ENCODE results near the gene ITGA8. TPM values are rescaled to one million over a fixed set of nuclear protein-coding genes. Genes with fewer than 3 reads are reported as not detected.
"Not testable (repeated sequence)": the region's sequence is repeated elsewhere in the genome, so short reads cannot be mapped to it uniquely, and the experiment has no call there.

The ITGA8 gene
- total RNA-seq, 2 experiments from 2014 or later = not detected

DNA sequence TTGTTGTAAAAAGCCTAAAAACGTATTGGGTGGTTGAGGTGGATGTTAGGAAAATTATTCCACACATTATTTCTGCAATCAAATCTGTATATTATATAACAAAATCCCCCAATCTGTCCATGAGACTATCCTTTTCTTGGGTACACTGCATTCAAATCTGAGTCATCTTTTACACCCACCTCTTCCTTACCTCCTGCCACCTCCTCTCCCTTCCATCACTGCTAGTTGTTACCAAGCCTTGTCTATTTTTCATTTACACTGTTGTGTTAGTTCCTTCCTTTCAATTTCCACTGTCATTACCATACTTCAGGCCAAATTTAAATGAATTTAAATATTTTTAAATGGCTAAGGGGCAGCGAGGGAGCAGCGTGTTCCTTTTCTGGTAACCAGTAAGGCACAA is 83.3 kb downstream of the ITGA8 start:
- Mint-ChIP-seq H3K27ac (no peak overlapping the region), H3K4me1 (no peaks in the 10 kb centered on the region), H3K4me3 (no peak overlapping the region), H3K9me3 (no peaks in the 10 kb centered on the region), H3K36me3 (no peaks in the 10 kb centered on the region), H3K27me3 (no peaks in the 10 kb centered on the region)
- POLR2A ChIA-PET = no interaction called here
- DNase-seq (no peak), ATAC-seq (ENCODE audit: low read depth) (no peak)

DNA sequence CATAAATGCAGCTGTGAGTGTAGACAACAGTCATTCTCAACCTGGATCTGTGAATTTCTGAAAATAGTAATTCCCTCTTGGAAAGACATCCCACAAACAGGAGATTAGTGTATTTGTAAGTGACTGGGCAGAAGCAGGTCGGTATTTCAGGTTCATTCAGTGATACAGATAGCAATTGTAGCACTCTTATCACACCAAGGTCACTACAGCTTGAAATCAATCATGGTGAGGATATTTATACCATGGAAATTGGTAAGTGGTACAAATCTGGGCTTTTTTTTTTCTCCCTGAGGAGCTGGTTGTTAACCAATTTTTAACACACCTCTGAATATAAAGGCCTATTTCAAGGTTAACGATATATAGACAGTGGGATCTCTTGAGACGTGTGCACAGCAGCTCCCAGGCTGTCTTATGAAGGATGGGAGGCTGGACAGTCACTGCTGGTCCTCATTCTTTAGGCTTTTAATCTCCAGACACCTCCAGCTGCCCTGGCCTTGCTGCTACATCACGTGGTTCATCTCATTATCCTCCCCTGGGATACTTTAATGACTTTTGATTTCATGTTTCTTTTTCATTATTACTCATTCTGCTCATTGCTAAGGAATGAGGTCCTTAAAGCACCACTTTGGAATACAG is 87.1 kb downstream of the ITGA8 start:
- DNase-seq (no peak), ATAC-seq (ENCODE audit: low read depth) (no peak)
- POLR2A ChIA-PET = no interaction called here
- no peaks in the 10 kb centered on the region for H3K36me3 Mint-ChIP-seq
- H3K27ac Mint-ChIP-seq = no peak overlapping the region
- H3K27me3 Mint-ChIP-seq = no peaks in the 10 kb centered on the region
- H3K9me3 Mint-ChIP-seq = no peaks in the 10 kb centered on the region
- H3K4me3 Mint-ChIP-seq = no peak overlapping the region
- H3K4me1 Mint-ChIP-seq = no peaks in the 10 kb centered on the region

DNA sequence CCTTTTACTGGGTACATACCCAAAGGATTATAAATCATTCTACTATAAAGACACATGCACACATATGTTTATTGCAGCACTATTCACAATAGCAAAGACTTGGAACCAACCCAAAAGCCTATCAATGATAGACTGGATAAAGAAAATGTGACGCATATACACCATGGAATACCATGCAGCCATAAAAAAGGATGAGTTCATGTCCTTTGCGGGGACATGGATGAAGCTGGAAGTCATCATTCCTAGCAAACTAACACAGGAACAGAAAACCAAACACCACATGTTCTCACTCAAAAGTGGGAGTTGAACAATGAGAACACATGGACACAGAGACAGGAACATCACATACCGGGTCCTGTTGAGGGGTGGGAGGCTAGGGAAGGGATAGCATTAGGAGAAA is 88.5 kb downstream of the ITGA8 start:
- H3K27me3 Mint-ChIP-seq = not testable (repeated sequence)

DNA sequence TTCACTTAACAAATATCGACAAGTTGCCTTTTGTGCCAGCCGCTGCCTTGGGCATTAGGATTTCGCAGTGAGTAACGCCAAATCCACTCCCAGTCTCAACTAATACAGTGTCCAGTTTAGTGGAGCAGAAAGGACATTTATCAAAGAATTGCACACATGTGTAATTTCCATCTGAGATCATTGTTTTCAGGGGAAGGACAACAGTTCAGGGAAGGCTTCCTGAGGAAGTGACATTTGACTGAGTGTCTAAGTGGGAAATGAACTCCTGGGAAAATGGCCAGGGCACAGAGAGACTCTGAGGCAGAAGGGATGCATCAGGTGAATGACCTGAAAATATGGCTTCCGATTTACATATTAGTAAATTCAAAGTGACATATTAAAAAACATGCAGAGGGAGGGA is 89.4 kb downstream of the ITGA8 start:
- no peak for DNase-seq
- no peaks in the 10 kb centered on the region for H3K36me3 Mint-ChIP-seq
- no peak overlapping the region for H3K4me3 Mint-ChIP-seq
- H3K9me3 Mint-ChIP-seq = no peaks in the 10 kb centered on the region
- no peak for ATAC-seq (ENCODE audit: low read depth)
- POLR2A ChIA-PET = no interaction called here
- H3K4me1 Mint-ChIP-seq = no peaks in the 10 kb centered on the region
- no peaks in the 10 kb centered on the region for H3K27me3 Mint-ChIP-seq
- no peak overlapping the region for H3K27ac Mint-ChIP-seq

More for the DNA sequence above, 88.5 kb downstream of the ITGA8 start:
- H3K27ac Mint-ChIP-seq; H3K36me3 Mint-ChIP-seq; H3K4me3 Mint-ChIP-seq; ATAC-seq (ENCODE audit: low read depth); H3K4me1 Mint-ChIP-seq; H3K9me3 Mint-ChIP-seq; POLR2A ChIA-PET; DNase-seq: not testable (repeated sequence)

DNA sequence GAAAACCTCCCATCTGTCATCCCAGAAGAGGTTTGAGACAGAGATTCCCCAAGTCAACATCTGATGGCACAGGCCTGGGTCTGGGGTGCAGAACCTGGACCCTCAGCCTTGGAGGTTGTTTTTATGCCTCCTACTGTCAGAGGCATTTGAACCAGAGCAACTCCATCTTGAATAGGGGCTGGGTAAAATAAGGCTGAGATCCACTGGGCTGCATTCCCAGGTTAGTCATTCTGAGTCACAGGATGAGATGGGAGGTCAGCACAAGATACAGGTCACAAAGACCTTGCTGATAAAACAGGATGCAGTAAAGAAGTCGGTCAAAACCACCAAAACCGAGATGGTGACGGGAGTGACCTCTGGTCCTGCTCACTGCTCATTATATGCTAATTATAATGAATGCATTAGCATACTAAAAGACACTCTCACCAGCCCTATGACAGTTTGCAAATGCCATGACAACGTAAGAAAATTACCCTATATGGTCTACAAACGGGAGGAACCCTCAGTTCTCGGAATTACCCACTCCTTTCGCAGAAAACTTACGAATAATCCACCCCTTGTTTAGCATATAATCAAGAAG is 92.0 kb downstream of the ITGA8 start:
- Mint-ChIP-seq H3K4me1 (no peaks in the 10 kb centered on the region), H3K4me3 (no peak overlapping the region), H3K9me3 (no peaks in the 10 kb centered on the region), H3K27me3 (no peaks in the 10 kb centered on the region), H3K27ac (no peak overlapping the region), H3K36me3 (no peaks in the 10 kb centered on the region)
- ATAC-seq (ENCODE audit: low read depth) (no peak), DNase-seq (no peak)
- POLR2A ChIA-PET = no interaction called here

DNA sequence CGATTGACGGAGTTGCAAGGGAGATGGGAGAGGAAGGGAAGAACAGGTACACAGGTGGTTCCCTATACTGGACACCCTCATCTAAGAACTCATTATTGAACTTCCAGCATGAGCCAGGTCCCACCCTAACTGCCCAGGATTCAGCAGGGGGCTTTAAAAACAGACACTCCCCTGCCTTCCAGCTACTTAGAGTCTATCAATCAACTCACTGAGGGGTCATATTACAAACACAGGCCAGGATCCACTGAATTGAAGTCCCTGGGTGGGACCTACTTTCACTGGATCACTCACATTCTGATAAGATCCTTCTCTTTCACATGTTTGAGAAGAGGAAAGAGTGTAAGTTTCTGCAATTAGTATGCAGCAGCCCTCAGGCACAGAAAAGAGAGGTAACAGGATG is 92.8 kb downstream of the ITGA8 start:
- Mint-ChIP-seq H3K4me3 (no peak overlapping the region), H3K9me3 (no peaks in the 10 kb centered on the region), H3K27ac (no peak overlapping the region), H3K4me1 (no peaks in the 10 kb centered on the region), H3K27me3 (peaks cover 2% of the 10 kb centered on the region), H3K36me3 (no peaks in the 10 kb centered on the region)
- no peak for ATAC-seq (ENCODE audit: low read depth)
- no peak for DNase-seq
- POLR2A ChIA-PET = no interaction called here

DNA sequence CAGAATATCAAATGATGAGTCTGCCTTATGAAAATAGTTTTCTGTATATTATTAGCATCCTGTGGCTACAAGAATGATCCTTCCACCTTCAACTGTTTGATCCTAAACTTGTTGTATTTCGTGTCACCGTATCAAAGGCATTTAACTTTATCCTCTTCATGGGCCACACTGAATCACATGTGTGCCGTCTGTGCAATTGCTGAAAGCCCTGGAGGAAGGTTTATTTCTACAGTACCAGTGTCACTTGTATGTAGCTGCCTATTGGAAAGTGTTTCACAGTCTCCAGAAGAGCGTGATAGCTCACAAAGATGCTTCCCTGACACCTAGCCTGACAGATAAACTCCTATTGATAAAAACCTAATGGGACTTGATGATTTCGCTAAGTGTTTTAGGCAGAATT is 94.5 kb downstream of the ITGA8 start:
- H3K4me1 Mint-ChIP-seq = no peaks in the 10 kb centered on the region
- no peak for ATAC-seq (ENCODE audit: low read depth)
- peaks cover 2% of the 10 kb centered on the region for H3K27me3 Mint-ChIP-seq

DNA sequence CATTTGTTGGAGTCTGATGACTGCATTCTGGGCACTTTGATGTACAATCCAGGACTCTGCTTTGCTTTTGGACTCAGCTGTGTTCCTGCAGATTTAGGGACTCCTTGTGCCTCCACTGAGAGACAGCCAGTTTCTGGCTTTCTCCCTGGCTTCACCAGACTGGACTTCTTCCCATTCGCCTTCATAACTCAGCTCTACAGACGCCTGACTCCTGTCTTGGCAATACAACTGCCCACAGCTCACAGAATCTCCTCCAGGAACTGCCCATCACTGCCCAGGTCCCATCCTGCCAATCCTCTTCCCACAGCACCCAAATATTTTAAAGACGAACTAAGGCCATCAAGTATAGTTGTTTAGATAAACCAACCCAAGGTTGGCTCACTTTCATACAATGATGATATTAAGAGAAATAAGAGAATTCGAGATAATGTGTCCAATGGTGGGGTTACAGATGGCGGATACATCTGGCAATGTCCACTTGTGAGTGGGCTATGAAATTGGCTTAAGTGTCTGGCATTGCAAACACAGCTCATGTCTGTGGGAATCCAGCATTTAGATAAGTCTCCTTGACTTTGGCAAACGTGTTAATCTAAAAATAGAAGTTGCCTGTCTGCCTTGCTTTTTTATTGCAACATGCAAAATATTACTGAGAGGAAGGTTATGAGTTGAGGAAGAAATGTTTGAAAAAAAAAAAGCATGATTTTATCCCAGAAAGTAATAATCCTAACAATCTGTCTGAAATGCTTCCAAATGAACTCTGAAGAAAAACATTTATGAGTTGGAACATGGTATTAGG is 95.1 kb downstream of the ITGA8 start:
- Mint-ChIP-seq H3K4me3 (no peak overlapping the region), H3K9me3 (no peaks in the 10 kb centered on the region), H3K36me3 (no peaks in the 10 kb centered on the region), H3K27ac (no peak overlapping the region), H3K4me1 (no peaks in the 10 kb centered on the region), H3K27me3 (peaks cover 2% of the 10 kb centered on the region)
- ATAC-seq (ENCODE audit: low read depth) = no peak
- POLR2A ChIA-PET = no interaction called here
- no peak for DNase-seq

More for the DNA sequence above, 94.5 kb downstream of the ITGA8 start:
- H3K36me3 Mint-ChIP-seq = no peaks in the 10 kb centered on the region
- DNase-seq = no peak
- H3K27ac Mint-ChIP-seq = no peak overlapping the region
- no peak overlapping the region for H3K4me3 Mint-ChIP-seq
- H3K9me3 Mint-ChIP-seq = no peaks in the 10 kb centered on the region
- POLR2A ChIA-PET = no interaction called here

DNA sequence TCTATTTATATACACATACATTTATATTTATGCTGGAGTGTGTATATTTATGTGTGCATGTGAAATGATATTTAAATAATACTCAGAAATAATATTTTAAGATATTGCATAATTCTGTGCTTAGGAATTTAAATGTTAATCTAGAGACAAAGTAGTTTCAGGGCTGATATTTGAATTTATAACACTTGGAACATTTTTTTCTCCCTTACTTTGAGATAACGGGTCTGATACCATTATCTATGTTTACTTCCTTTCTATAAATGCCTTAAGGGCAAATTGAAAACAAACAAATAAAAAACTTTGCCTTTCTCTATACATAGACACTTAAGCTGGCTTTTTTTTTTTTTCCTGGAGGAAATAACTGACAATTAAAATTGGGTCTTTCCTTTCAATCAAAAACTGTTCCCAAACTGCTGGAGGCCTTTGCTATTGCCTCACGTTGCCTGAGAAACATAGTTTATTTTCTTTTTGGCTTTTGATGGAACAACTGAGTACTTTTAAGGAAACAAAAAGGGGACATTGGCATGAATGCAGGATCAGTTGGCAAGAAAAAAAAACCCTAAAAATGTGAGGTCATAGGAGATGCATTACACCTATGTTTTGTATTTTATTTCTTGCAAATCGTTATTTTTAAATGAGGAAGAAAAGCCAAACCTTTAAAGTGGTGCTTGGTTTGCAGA is 98.7 kb downstream of the ITGA8 start:
- no peak for ATAC-seq (ENCODE audit: low read depth)
- H3K27me3 Mint-ChIP-seq = peaks cover 4% of the 10 kb centered on the region
- H3K4me1 Mint-ChIP-seq = no peaks in the 10 kb centered on the region
- H3K9me3 Mint-ChIP-seq = no peaks in the 10 kb centered on the region
- H3K36me3 Mint-ChIP-seq = no peaks in the 10 kb centered on the region
- no peak overlapping the region for H3K27ac Mint-ChIP-seq
- no peak overlapping the region for H3K4me3 Mint-ChIP-seq
- DNase-seq = no peak
- POLR2A ChIA-PET = no interaction called here

DNA sequence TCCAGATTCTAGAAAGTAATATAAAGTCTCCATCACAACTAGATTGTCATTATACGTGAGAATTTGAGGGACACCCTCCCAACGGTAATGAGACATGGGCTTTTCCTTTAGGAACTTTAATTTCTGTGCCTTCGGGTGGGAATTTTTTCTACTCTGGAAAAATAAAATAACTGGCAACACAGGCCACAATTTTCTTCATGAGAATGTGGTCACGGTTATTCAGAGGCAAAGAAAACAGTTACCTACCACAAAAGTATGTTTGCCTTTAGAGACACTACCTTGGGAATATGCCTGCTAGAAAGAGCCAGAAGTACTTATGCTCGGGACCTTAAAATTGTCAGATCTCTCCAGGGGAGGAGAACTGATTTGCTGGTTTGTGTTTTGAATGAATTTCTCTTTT is 99.4 kb downstream of the ITGA8 start:
- Mint-ChIP-seq H3K4me3 (no peak overlapping the region), H3K36me3 (no peaks in the 10 kb centered on the region), H3K27ac (no peak overlapping the region), H3K9me3 (no peaks in the 10 kb centered on the region), H3K27me3 (peaks cover 4% of the 10 kb centered on the region), H3K4me1 (no peaks in the 10 kb centered on the region)
- no peak for ATAC-seq (ENCODE audit: low read depth)
- POLR2A ChIA-PET = no interaction called here
- DNase-seq = no peak

DNA sequence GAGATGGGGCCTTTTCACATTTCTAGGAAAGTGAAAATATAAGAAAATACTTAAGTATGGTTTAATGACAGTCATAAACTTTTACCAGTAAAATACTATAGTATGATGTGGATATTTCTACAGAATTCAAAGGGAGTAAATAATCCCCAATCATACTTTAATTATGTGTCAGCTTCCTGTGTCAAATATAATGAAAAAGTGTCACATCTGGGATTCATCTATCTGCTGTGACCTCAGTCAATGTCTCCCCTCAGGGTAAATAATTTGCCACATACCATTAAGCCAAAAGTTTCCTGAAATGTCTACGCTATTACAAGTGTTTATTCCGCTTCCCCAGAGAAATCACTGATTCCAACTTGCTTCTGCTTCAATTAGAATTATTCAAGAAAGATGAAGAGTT is 110.5 kb downstream of the ITGA8 start:
- no peak overlapping the region for H3K4me3 Mint-ChIP-seq
- H3K36me3 Mint-ChIP-seq = no peaks in the 10 kb centered on the region
- no peaks in the 10 kb centered on the region for H3K9me3 Mint-ChIP-seq
- no peak overlapping the region for H3K27ac Mint-ChIP-seq
- peaks cover 6% of the 10 kb centered on the region for H3K27me3 Mint-ChIP-seq
- DNase-seq = no peak
- POLR2A ChIA-PET = no interaction called here
- ATAC-seq (ENCODE audit: low read depth) = no peak
- no peaks in the 10 kb centered on the region for H3K4me1 Mint-ChIP-seq

DNA sequence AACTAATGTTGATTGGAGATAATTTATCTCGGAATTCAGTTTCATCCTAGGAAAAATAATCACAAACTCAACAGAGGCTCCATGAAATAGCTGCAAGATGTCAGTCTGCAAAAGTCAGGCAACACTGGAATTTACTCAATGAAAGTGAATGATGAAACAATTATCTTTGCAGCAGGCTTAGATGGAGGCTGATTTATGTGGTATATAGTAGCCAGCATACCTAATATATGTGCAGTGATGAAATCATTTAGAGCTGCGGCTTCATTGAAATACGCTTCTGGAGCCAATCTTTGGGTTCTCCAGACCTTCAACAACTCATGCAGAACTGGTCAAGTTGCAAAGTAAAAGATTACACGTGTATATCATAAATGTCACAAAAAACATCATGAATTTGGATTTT is 113.3 kb downstream of the ITGA8 start:
- POLR2A ChIA-PET = no interaction called here
- H3K4me1 Mint-ChIP-seq = no peaks in the 10 kb centered on the region
- H3K4me3 Mint-ChIP-seq = no peak overlapping the region
- DNase-seq (no peak), ATAC-seq (ENCODE audit: low read depth) (no peak)
- H3K27me3 Mint-ChIP-seq = peaks cover 6% of the 10 kb centered on the region
- no peaks in the 10 kb centered on the region for H3K9me3 Mint-ChIP-seq
- no peak overlapping the region for H3K27ac Mint-ChIP-seq
- H3K36me3 Mint-ChIP-seq = no peaks in the 10 kb centered on the region

DNA sequence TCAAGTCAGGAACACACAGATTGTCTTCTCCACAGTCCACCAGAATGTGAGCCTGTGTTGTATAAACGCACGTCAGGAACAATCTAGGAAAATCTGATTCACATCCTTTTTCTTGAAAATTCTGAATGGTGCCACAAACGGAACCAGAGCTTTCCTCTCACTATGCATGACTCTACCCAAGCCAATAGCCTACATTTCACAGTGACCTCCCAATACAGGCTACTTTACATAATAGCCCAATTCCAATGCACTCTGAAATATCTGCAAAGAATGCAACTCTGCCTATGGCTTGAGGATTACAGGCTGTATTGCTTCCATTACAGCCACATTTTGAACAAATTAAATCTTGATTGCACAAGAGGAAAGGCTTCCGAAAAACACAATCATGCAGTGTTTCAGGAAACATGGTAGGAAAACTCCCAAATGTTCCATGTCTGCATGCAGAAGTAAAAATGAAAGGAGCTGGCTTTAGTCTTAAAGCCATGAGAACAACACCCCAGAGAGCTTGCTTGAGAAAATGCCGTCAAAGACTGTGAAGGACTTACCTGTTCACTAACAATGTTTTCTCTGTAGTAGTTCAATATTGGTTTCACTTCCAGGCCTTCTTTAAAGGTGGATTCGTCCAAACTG is 113.9 kb downstream of the ITGA8 start:
- Mint-ChIP-seq H3K27ac (no peak overlapping the region), H3K27me3 (peaks cover 6% of the 10 kb centered on the region), H3K4me1 (no peaks in the 10 kb centered on the region), H3K9me3 (no peaks in the 10 kb centered on the region), H3K36me3 (no peaks in the 10 kb centered on the region), H3K4me3 (no peak overlapping the region)
- no peak for DNase-seq
- POLR2A ChIA-PET = no interaction called here
- no peak for ATAC-seq (ENCODE audit: low read depth)

Measured in activated naive CD8-positive, alpha-beta T cell treated with anti-CD3 and anti-CD28 coated beads, Interleukin-2, amount 10 ng/mL, durations not matched to agents 7 days and 5 days (primary cell).